A172 (cell line): ENCODE results near the gene OR2T5. TPM values are rescaled to one million over a fixed set of nuclear protein-coding genes. Genes with fewer than 3 reads are reported as not detected.
"Not testable (repeated sequence)": the region's sequence is repeated elsewhere in the genome, so short reads cannot be mapped to it uniquely, and the experiment has no call there.

Source experiments
- DNase-seq: peaks from one replicate; pipeline ENCODE4 v3.0.0-alpha.2; 2015; ENCODE audit warnings: low spot score
- total RNA-seq: library from RNA; depleted of rRNA; stranded (reverse); fragments of >200 nt; shearing (Covaris generic); gene quantifications from 2 replicates; pipeline ENCODE4 v1.2.3, GENCODE V29; 2014; rRNA removed

Gene OR2T5
- not detected in 2 replicates for total RNA-seq

DNA sequence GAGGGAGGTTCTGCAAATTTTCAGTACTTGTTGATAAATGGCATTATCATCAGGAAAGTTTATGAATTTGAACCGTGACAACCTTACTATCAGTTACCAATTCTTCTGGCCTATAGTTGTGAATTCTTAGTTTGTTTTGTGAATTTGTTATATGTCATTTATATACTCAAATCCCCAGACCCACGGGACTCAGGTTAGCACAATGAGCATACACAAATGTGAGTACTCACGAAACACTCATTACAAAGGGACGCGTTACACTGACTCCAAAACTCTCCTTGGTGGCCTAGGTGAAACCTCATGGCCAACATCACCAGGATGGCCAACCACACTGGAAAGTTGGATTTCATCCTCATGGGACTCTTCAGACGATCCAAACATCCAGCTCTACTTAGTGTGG, at the start of gene OR2T5:
TSS of gene OR2T5 (plus strand) at position 301 of the 400 bp plus-strand sequence. CDS start at position 301, 0 bp downstream.
- not testable (repeated sequence) for DNase-seq

GRCh38 chr1:248438668-248439067, 49.7 kb upstream of the OR2T5 start:
- not testable (repeated sequence) for DNase-seq

- not testable (repeated sequence) for DNase-seq
These were observed 49.1 kb upstream of the OR2T5 start for GRCh38 chr1:248439283-248439682.

GRCh38 chr1:248442500-248443277, 45.7 kb upstream of the OR2T5 start:
- DNase-seq = not testable (repeated sequence)

DNA sequence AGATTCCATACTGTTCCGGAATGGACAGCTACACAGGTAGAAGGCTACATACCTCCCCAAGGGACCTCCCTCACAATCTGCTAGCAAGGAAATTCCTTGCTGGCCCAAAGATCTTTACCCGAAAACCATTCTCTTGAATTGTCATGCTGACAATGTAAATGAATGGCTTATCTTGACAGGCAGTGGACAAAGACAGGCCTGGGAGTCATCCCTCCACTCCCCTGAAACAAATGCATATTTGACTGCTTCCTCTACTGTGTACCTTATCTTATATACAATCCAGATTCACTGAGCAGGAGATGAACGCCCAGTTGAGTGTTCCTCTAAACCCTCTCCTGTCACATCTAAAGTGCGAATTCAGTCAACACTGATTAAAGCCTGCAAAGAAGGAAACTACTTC, 43.8 kb upstream of the OR2T5 start:
- DNase-seq = not testable (repeated sequence)

- DNase-seq = not testable (repeated sequence)
These were observed 43.0 kb upstream of the OR2T5 start, which contains the start of gene OR2T2 for GRCh38 chr1:248445399-248445798. Gene OR2T2, plus strand, starts transcription at chr1:248445637. Its CDS starts 7,161 bp downstream, at chr1:248452798.

DNA sequence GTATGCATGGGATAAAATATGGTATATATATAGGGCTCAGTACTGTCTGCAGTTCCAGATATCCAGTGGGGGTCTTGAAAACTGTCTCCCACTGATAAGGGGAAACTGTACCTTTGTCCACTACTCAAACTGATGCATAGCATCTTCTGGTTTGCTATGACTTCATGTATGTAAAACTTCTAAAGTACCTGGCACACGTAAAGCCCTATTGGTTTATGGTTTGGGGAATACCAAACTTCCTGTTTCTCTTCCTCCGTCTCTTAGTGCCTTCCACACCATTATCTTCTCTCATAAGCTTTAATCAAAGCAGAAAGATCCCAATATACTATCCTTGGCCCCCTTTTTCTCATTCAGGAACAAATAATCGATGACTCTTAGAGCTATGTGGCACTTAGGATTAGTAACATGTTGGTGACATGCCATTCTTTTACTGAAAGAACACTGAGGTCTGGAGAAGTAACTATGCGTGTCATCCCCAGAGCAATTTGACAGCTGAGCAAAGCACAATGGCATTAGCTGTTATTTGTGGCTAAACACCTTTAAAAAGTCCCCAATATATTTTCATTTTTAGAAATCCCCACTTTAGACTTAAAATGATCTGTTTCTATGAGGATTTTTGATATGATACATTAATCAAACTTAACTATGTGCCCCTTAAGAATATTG, 39.8 kb upstream of the OR2T5 start:
- DNase-seq = not testable (repeated sequence)

DNA sequence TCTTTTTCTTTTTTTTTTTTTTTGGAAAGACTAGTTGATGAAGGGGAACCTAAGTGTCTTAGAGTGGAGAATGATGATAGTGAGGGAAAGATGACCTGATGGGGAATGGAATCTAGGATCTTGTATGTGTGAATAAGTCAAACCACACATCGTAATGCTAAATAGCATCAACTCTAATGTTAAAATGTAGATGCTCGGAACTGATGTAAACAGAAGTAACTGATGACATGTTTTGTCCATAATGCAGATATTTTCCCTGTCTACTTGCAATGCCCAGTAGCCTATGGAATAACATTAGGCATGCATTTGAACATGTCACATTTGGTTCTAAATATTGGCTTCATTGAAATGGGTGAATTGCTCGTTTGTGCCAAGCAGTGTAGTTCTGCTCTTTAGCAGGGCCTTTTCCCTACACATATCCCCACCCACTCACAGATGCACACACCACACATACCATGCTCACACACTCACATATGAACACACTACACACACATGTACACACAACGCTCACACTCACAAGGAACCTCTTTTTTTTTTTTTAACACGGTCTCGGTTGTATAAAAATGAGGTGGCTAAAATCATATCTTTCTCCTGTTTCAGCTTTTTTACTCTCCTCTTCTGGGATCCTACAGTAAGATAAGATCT, 38.4 kb upstream of the OR2T5 start:
- not testable (repeated sequence) for DNase-seq

- not testable (repeated sequence) for DNase-seq
These were observed 37.8 kb upstream of the OR2T5 start for GRCh38 chr1:248450466-248451145.

DNA sequence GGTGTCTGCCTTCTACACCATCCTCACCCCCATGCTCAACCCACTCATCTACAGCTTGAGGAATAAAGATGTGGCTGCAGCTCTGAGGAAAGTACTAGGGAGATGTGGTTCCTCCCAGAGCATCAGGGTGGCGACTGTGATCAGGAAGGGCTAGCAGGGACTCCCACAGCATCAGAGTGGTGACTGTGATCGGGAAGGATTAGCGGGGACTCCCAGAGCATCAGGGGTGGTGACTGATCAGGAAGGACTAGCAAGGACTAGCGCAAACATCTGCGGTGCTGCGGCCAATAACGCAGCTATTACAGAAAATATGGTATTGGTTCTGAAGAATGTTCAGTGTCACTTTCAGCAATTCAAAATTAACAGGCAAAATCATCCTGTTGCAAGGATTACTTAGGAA, 34.8 kb upstream of the OR2T5 start:
- not testable (repeated sequence) for DNase-seq

DNA sequence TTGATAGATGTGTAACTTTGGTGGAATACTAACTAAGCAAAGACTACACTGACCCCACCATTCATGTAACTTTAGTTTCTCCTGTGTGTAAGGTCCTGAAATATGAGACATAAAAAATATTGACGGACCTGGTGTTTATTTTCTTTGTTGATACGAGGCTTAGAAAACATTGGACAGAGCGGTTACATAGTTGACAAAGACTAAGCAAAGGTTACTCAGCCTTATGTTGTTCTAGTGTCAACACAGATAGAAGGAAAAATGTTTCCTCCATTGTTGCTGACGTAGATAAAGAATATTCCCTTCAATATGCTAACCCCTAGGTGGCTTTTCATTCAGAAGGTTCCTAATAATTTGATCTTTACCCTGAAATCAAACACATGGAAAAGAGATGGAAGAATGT, 33.3 kb upstream of the OR2T5 start:
- DNase-seq = not testable (repeated sequence)

GRCh38 chr1:248456635-248457034, 31.8 kb upstream of the OR2T5 start:
- DNase-seq = not testable (repeated sequence)

GRCh38 chr1:248459117-248459516, 29.3 kb upstream of the OR2T5 start:
- not testable (repeated sequence) for DNase-seq

DNA sequence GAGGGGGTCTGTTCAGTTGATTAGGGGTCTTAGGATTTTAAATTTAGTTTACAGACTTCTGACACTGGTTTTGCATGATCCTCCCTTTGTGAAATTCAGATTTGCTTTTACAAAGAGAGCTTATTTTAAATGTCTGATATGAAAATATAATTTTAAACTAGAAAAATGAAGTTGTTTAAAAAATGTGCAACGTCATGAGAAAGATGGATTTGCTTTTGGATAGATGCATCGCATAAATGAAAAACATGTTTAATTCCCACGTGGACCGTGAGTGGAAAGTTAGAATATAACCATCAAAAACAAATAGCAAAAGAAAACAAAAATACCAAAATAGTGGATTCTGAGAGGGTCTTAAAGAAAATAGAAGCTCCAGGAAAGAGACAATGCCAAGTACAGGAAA, 17.2 kb upstream of the OR2T5 start:
- DNase-seq = no peak

- DNase-seq = not testable (repeated sequence)
These were observed 16.3 kb upstream of the OR2T5 start for GRCh38 chr1:248472111-248472510.

- DNase-seq = not testable (repeated sequence)
These were observed 15.3 kb upstream of the OR2T5 start, which contains the start of gene OR2T3 for GRCh38 chr1:248473051-248473450. Gene OR2T3, plus strand, starts transcription at chr1:248473351. Its CDS starts 0 bp downstream, at chr1:248473351.

DNA sequence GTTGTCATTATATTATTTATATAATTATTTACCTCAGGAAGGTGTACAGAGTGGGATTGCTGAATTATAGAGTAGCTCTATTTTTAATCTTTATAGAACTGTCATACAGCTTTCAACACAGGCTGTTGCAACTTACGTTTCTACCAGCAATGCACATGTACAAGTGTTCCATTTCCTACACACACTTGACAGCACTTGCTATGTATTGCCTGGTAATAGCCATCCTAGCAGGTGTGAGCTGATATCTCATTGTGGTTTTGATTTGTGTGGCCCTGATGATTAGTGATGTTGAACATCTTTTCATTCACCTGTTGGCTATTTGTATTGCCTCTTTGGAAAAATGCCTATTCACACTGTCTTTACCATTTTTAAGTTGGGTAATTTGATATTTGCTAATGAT, 12.7 kb upstream of the OR2T5 start:
- DNase-seq = not testable (repeated sequence)

GRCh38 chr1:248481686-248482579, 6.5 kb upstream of the OR2T5 start:
- not testable (repeated sequence) for DNase-seq

DNA sequence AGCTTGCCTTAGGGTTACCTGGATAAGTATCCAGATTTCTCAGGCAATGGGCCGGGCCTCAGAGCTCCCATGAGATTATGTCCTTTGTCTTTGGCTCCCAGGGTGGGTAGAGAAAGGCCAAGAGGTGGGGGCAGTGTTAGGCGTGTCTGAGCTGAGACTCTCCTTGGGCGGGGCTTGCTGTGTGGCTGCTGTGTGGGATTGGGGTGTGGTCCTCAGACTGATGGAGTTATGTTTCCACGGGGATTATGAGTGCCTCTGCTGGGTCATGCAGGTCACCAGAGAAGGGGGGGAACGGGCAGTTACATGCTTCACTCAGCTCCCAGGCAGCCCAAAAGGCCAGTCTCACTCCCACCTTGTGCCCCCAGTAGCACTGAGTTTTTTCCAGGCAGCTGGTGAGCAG, 8.3 kb downstream of the OR2T5 start:
- DNase-seq = not testable (repeated sequence)

- not testable (repeated sequence) for DNase-seq
These were observed 12.1 kb downstream of the OR2T5 start for GRCh38 chr1:248500305-248501035.
